RWPE2 (cell line): ENCODE data around the gene STK33.

ENCODE experiments used
- ATAC-seq: fragments of 200-7000 bp; cut with Tn5 transposase; 3 replicates; pipeline ENCODE4 v1.9.1; 2021; ENCODE audit warnings: low read depth
- DNase-seq: peaks from one replicate; pipeline ENCODE4 v3.0.0-alpha.2; 2020; ENCODE audit warnings: low spot score
- H3K27ac ChIP-seq: fragments of 450-650 bp; 2 replicates; pipeline ENCODE4 v1.5.1; 2017; ENCODE audit warnings: mild to moderate bottlenecking; ENCODE audit not compliant: poor library complexity, severe bottlenecking
- H3K27me3 ChIP-seq: fragments of 250-450 bp; sonication (Bioruptor Pico); 2 replicates; pipeline ENCODE4 v1.5.1; 2021; ENCODE audit warnings: mild to moderate bottlenecking, moderate library complexity; ENCODE audit not compliant: insufficient read depth, poor library complexity, severe bottlenecking
- H3K36me3 ChIP-seq: fragments of 250-450 bp; sonication (Bioruptor Pico); 2 replicates; pipeline ENCODE4 v1.5.1; 2020; ENCODE audit warnings: low read depth, mild to moderate bottlenecking, moderate library complexity
- H3K4me1 ChIP-seq: fragments of 250-450 bp; sonication (Bioruptor Pico); 2 replicates; pipeline ENCODE4 v1.5.1; 2021; ENCODE audit warnings: mild to moderate bottlenecking, moderate library complexity; ENCODE audit not compliant: insufficient read depth, poor library complexity, severe bottlenecking
- H3K4me3 ChIP-seq: fragments of 250-450 bp; sonication (Bioruptor Pico); 2 replicates; pipeline ENCODE4 v1.5.1; 2021; ENCODE audit warnings: mild to moderate bottlenecking, moderate library complexity; ENCODE audit not compliant: severe bottlenecking
- H3K9me3 ChIP-seq: fragments of 250-450 bp; sonication (Bioruptor Pico); 2 replicates; pipeline ENCODE4 v1.5.1; 2021; ENCODE audit warnings: mild to moderate bottlenecking, moderate library complexity; ENCODE audit not compliant: severe bottlenecking
- CTCF ChIP-seq: fragments of 450-650 bp; IDR thresholded peaks from one replicate; pipeline ENCODE4 v1.5.1; 2017; ENCODE audit warnings: mild to moderate bottlenecking, moderate library complexity; ENCODE audit not compliant: poor library complexity, severe bottlenecking

Gene STK33

GRCh38 chr11:8363921-8364320, 230.1 kb downstream of the STK33 start:
- Histone ChIP-seq H3K4me3 (no peak overlapping the region), H3K27me3 (no peaks in the 10 kb centered on the region), H3K4me1 (no peaks in the 10 kb centered on the region), H3K36me3 (no peaks in the 10 kb centered on the region), H3K27ac (no peak overlapping the region), H3K9me3 (no peaks in the 10 kb centered on the region)
- ATAC-seq (no peak), DNase-seq (peak; percentile 0)
- no peak for TF ChIP-seq CTCF

- no peaks in the 10 kb centered on the region for H3K27me3 ChIP-seq
- no peak overlapping the region for H3K27ac ChIP-seq
- DNase-seq = peak; percentile 17
- H3K36me3 ChIP-seq = no peaks in the 10 kb centered on the region
- H3K4me1 ChIP-seq = no peaks in the 10 kb centered on the region
- no peak for TF ChIP-seq CTCF
- H3K4me3 ChIP-seq = no peak overlapping the region
- H3K9me3 ChIP-seq = no peaks in the 10 kb centered on the region
- ATAC-seq = no peak
These were observed 231.1 kb downstream of the STK33 start for GRCh38 chr11:8362899-8363298.

- no peak overlapping the region for H3K4me3 ChIP-seq
- no peaks in the 10 kb centered on the region for H3K27me3 ChIP-seq
- peak; percentile 2 for DNase-seq
- H3K9me3 ChIP-seq = no peaks in the 10 kb centered on the region
- no peaks in the 10 kb centered on the region for H3K36me3 ChIP-seq
- no peaks in the 10 kb centered on the region for H3K4me1 ChIP-seq
- TF ChIP-seq CTCF = no peak
- H3K27ac ChIP-seq = no peak overlapping the region
- no peak for ATAC-seq
These were observed 231.5 kb downstream of the STK33 start for GRCh38 chr11:8362491-8362890.

GRCh38 chr11:8361664-8362210, 232.3 kb downstream of the STK33 start:
- no peak for TF ChIP-seq CTCF
- ATAC-seq = no peak
- Histone ChIP-seq H3K36me3 (no peaks in the 10 kb centered on the region), H3K4me1 (no peaks in the 10 kb centered on the region), H3K27ac (no peak overlapping the region), H3K27me3 (no peaks in the 10 kb centered on the region), H3K4me3 (no peak overlapping the region), H3K9me3 (no peaks in the 10 kb centered on the region)
- peak; percentile 23 for DNase-seq

GRCh38 chr11:8361206-8361605, 232.8 kb downstream of the STK33 start:
- no peaks in the 10 kb centered on the region for H3K4me1 ChIP-seq
- TF ChIP-seq CTCF = no peak
- no peak overlapping the region for H3K4me3 ChIP-seq
- H3K27me3 ChIP-seq = no peaks in the 10 kb centered on the region
- DNase-seq (peak; percentile 30), ATAC-seq (no peak)
- H3K9me3 ChIP-seq = no peaks in the 10 kb centered on the region
- H3K36me3 ChIP-seq = no peaks in the 10 kb centered on the region
- no peak overlapping the region for H3K27ac ChIP-seq
